Spleen (tissue), 7 donors: Measurements from ENCODE around the gene JARID2.

Experiments used
- POLR2A ChIP-seq, 3 donors: fragments of 450-650 bp; IDR thresholded peaks; one replicate each; pipeline ENCODE4 v1.5.1; 2017; ENCODE audit warnings: antibody characterized with exemption in 3 of 3, mild to moderate bottlenecking in 1 of 3
- POLR2AphosphoS5 ChIP-seq, 3 donors: sonication (generic); formaldehyde crosslinking; IDR thresholded peaks; one replicate each; pipeline ENCODE4 v1.5.1; 2017; ENCODE audit warnings: antibody characterized with exemption in 3 of 3
- TF ChIP-seq, protein P1 (sequence below), 11 experiments: fragments of 200-600 bp in 7 of 11; fragments of 450-650 bp in 4 of 11; sonication (generic) in 4 of 11; IDR thresholded peaks in 8 of 11; conservative IDR thresholded peaks in 3 of 11; 1 replicate in 7 of 11; 2 replicates in 4 of 11; pipeline versions ENCODE4 v1.4.0 to v1.8.0; 2016 to 2021; ENCODE audit warnings: antibody characterized with exemption in 11 of 11, inconsistent platforms in 4 of 11, mild to moderate bottlenecking in 1 of 11
- donor health status: DM: no; HTN: no; CAD: no; lungs with moderate emphysema.
- donor health status: DM: no; HTN: no; CAD: no.
- donor health status: DM: no; HTN: no; CAD: no.

DNA sequence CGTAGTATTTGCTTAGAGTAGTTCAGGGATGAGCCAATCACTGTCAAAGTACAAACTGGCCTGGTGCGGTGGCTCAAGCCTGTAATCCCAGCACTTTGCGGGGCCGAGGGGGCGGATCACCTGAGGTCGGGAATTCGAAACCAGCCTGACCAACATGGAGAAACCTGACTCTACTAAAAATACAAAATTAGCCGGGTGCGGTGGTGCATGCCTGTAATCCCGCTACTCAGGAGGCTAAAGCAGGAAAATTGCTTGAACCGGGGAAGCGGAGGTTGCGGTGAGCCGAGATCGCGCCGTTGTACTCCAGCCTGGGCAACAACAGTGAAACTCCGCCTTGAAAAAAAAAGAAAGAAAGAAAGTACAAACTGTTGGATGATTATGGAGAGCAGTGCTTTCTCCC lies 27.5 kb upstream of the JARID2 start:
- TF ChIP-seq, protein P1, sequence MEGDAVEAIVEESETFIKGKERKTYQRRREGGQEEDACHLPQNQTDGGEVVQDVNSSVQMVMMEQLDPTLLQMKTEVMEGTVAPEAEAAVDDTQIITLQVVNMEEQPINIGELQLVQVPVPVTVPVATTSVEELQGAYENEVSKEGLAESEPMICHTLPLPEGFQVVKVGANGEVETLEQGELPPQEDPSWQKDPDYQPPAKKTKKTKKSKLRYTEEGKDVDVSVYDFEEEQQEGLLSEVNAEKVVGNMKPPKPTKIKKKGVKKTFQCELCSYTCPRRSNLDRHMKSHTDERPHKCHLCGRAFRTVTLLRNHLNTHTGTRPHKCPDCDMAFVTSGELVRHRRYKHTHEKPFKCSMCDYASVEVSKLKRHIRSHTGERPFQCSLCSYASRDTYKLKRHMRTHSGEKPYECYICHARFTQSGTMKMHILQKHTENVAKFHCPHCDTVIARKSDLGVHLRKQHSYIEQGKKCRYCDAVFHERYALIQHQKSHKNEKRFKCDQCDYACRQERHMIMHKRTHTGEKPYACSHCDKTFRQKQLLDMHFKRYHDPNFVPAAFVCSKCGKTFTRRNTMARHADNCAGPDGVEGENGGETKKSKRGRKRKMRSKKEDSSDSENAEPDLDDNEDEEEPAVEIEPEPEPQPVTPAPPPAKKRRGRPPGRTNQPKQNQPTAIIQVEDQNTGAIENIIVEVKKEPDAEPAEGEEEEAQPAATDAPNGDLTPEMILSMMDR (IDR thresholded peaks at IDR 0.05 in 8 of 11, conservative IDR thresholded peaks at IDR 0.05 in 3 of 11) = no peak
- no peak for TF ChIP-seq POLR2AphosphoS5 (IDR thresholded peaks at IDR 0.05)
- TF ChIP-seq POLR2A (IDR thresholded peaks at IDR 0.05) = no peak
